ENCODE results near the gene NYNRIN.

The NYNRIN gene

GRCh38 chr14:24458736-24459135 lies 59.9 kb downstream of the NYNRIN start:
- CTCF ChIA-PET, result no interaction called here
- no peak for DNase-seq (ENCODE audit: low read depth, low spot score)
- POLR2A ChIA-PET, result no interaction called here
- H3K4me3 ChIP-seq (ENCODE audit: low read depth, low read length), result no peak overlapping the region
- TF ChIP-seq CTCF (IDR thresholded peaks at IDR 0.05; ENCODE audit: insufficient read depth, low read length, missing control alignments), result no peak

- no peak for TF ChIP-seq CTCF (IDR thresholded peaks at IDR 0.05; ENCODE audit: insufficient read depth, low read length, missing control alignments)
- ChIA-PET POLR2A (no interaction called here), CTCF (interaction anchor here (1.4 kb wide), 1 partner anchor 27 kb away, joined by 4 read pairs; no protein-coding TSS in a partner anchor)
- no peak for DNase-seq (ENCODE audit: low read depth, low spot score)
- H3K4me3 ChIP-seq (ENCODE audit: low read depth, low read length), result no peak overlapping the region
Measured at GRCh38 chr14:24459331-24459730, 60.5 kb downstream of the NYNRIN start.

- TF ChIP-seq CTCF (IDR thresholded peaks at IDR 0.05; ENCODE audit: insufficient read depth, low read length, missing control alignments), result no peak
- no peak overlapping the region for H3K4me3 ChIP-seq (ENCODE audit: low read depth, low read length)
- ChIA-PET POLR2A (no interaction called here), CTCF (no interaction called here)
- no peak for DNase-seq (ENCODE audit: low read depth, low spot score)
Measured at GRCh38 chr14:24461336-24461735, 62.5 kb downstream of the NYNRIN start.

GRCh38 chr14:24463017-24463883 lies 64.4 kb downstream of the NYNRIN start:
- no peak for TF ChIP-seq CTCF (IDR thresholded peaks at IDR 0.05; ENCODE audit: insufficient read depth, low read length, missing control alignments)
- no peak for DNase-seq (ENCODE audit: low read depth, low spot score)
- CTCF ChIA-PET, result no interaction called here
- POLR2A ChIA-PET, result no interaction called here
- no peak overlapping the region for H3K4me3 ChIP-seq (ENCODE audit: low read depth, low read length)

GRCh38 chr14:24463884-24464785 lies 65.3 kb downstream of the NYNRIN start:
- H3K4me3 ChIP-seq (ENCODE audit: low read depth, low read length), result no peak overlapping the region
- ChIA-PET POLR2A (no interaction called here), CTCF (no interaction called here)
- DNase-seq (ENCODE audit: low read depth, low spot score), result no peak
- no peak for TF ChIP-seq CTCF (IDR thresholded peaks at IDR 0.05; ENCODE audit: insufficient read depth, low read length, missing control alignments)

GRCh38 chr14:24465368-24465767 lies 66.6 kb downstream of the NYNRIN start:
- no peak for TF ChIP-seq CTCF (IDR thresholded peaks at IDR 0.05; ENCODE audit: insufficient read depth, low read length, missing control alignments)
- ChIA-PET CTCF (no interaction called here), POLR2A (no interaction called here)
- no peak overlapping the region for H3K4me3 ChIP-seq (ENCODE audit: low read depth, low read length)
- no peak for DNase-seq (ENCODE audit: low read depth, low spot score)

All from AG04449 (cell line).